ENCODE data around the gene PAX4.

Gene PAX4

GRCh38 chr7:127618042-127618441 lies at the start of gene PAX4:
Gene PAX4, minus strand, starts transcription at chr7:127618142. Its CDS starts 2,214 bp downstream, at chr7:127615928.
- DNase-seq, result no peak

GRCh38 chr7:127667017-127667670 lies 49.2 kb upstream of the PAX4 start:
- DNase-seq, result no peak

GRCh38 chr7:127666602-127667001 lies 48.7 kb upstream of the PAX4 start:
- DNase-seq, result no peak

GRCh38 chr7:127665922-127666321 lies 48.0 kb upstream of the PAX4 start:
- DNase-seq, result no peak

- no peak for DNase-seq
These were observed 41.2 kb upstream of the PAX4 start for GRCh38 chr7:127658970-127659630.

GRCh38 chr7:127657500-127657899 lies 39.6 kb upstream of the PAX4 start:
- no peak for DNase-seq

- no peak for DNase-seq
These were observed 37.8 kb upstream of the PAX4 start for GRCh38 chr7:127655720-127656119.

- no peak for DNase-seq
These were observed 36.8 kb upstream of the PAX4 start for GRCh38 chr7:127654404-127655394.

GRCh38 chr7:127653396-127653795 lies 35.5 kb upstream of the PAX4 start:
- DNase-seq, result no peak

- peak; percentile 2 for DNase-seq
These were observed 34.6 kb upstream of the PAX4 start for GRCh38 chr7:127652333-127653248.

- DNase-seq, result peak; percentile 99
These were observed 33.8 kb upstream of the PAX4 start, which contains the start of gene SND1 for GRCh38 chr7:127651556-127652332. Gene SND1, plus strand, starts transcription at chr7:127652194. Its CDS starts 180 bp downstream, at chr7:127652374.

GRCh38 chr7:127650847-127651555 lies 33.1 kb upstream of the PAX4 start:
- no peak for DNase-seq

- DNase-seq, result no peak
These were observed 31.0 kb upstream of the PAX4 start for GRCh38 chr7:127648986-127649385.

GRCh38 chr7:127647636-127648035 lies 29.7 kb upstream of the PAX4 start:
- no peak for DNase-seq

- DNase-seq, result no peak
These were observed 26.5 kb upstream of the PAX4 start for GRCh38 chr7:127644484-127644883.

- DNase-seq, result no peak
These were observed 20.3 kb upstream of the PAX4 start for GRCh38 chr7:127638197-127638596.

- DNase-seq, result no peak
These were observed 17.8 kb upstream of the PAX4 start for GRCh38 chr7:127635659-127636285.

GRCh38 chr7:127632276-127632910 lies 14.5 kb upstream of the PAX4 start:
- no peak for DNase-seq

- DNase-seq, result peak; percentile 30
These were observed 11.4 kb upstream of the PAX4 start for GRCh38 chr7:127629268-127629854.

All from CD4-positive, alpha-beta T cell treated with Interleukin-12 subunit alpha and Interleukin-12 subunit beta, for 1 hour (primary cell).